Activated CD4-positive, alpha-beta T cell treated with anti-CD3 and anti-CD28 coated beads, Interleukin-2, amount 10 ng/mL, durations not matched to agents 7 days and 5 days (primary cell): ENCODE measurements around the gene PLA2R1. TPM values are rescaled to one million over a fixed set of nuclear protein-coding genes. Genes with fewer than 3 reads are reported as not detected.

ENCODE experiments used
- CTCF ChIA-PET: fragments of 350-600 bp; sonication (Branson Sonifier 250); formaldehyde crosslinking; loops from one replicate; lab custom pipeline; 2021; ENCODE audit warnings: antibody characterized with exemption; lab: Charles Lee
- POLR2A ChIA-PET: fragments of 350-600 bp; sonication (Branson Sonifier 250); formaldehyde crosslinking; loops from one replicate; lab custom pipeline; 2021; ENCODE audit warnings: antibody characterized with exemption; lab: Charles Lee
- DNase-seq: peaks from one replicate; pipeline ENCODE4 v3.0.0-alpha.2; 2020
- H3K27ac Mint-ChIP-seq: one replicate; pipeline ENCODE4 v1.8.0; 2021; ENCODE audit warnings: mild to moderate bottlenecking, moderate library complexity, mixed read lengths
- H3K27me3 Mint-ChIP-seq: one replicate; pipeline ENCODE4 v1.8.0; 2021; ENCODE audit warnings: mixed read lengths
- H3K36me3 Mint-ChIP-seq: one replicate; pipeline ENCODE4 v1.8.0; 2021; ENCODE audit warnings: low read depth, mixed read lengths
- H3K4me1 Mint-ChIP-seq: one replicate; pipeline ENCODE4 v1.8.0; 2021; ENCODE audit warnings: mixed read lengths
- H3K4me3 Mint-ChIP-seq: one replicate; pipeline ENCODE4 v1.8.0; 2021; ENCODE audit warnings: mild to moderate bottlenecking, moderate library complexity, mixed read lengths
- H3K9me3 Mint-ChIP-seq: one replicate; pipeline ENCODE4 v1.8.0; 2021; ENCODE audit warnings: mixed read lengths
- total RNA-seq, 2 experiments: library from RNA; stranded (reverse); gene quantifications; one replicate each; pipeline ENCODE4 v1.2.3, GENCODE V29; 2021

PLA2R1 gene
- total RNA-seq, 2 experiments from 2014 or later, result not detected

GRCh38 chr2:160057356-160057755 is 5.1 kb downstream of the PLA2R1 start:
- Mint-ChIP-seq H3K27me3 (peaks cover 29% of the 10 kb centered on the region), H3K4me1 (peaks cover 1% of the 10 kb centered on the region), H3K36me3 (no peaks in the 10 kb centered on the region), H3K9me3 (no peaks in the 10 kb centered on the region), H3K27ac (no peak overlapping the region), H3K4me3 (no peak overlapping the region)
- ChIA-PET POLR2A (no interaction called here), CTCF (interaction anchor here (0.9 kb wide), 1 partner anchor 9 kb away, joined by 3 read pairs; no protein-coding TSS in a partner anchor)
- no peak for DNase-seq

GRCh38 chr2:160055726-160056108 is 6.7 kb downstream of the PLA2R1 start:
- DNase-seq, result no peak
- Mint-ChIP-seq H3K4me3 (no peak overlapping the region), H3K36me3 (no peaks in the 10 kb centered on the region), H3K4me1 (no peaks in the 10 kb centered on the region), H3K27me3 (peaks cover 33% of the 10 kb centered on the region), H3K9me3 (no peaks in the 10 kb centered on the region), H3K27ac (no peak overlapping the region)
- ChIA-PET CTCF (no interaction called here), POLR2A (no interaction called here)

DNA sequence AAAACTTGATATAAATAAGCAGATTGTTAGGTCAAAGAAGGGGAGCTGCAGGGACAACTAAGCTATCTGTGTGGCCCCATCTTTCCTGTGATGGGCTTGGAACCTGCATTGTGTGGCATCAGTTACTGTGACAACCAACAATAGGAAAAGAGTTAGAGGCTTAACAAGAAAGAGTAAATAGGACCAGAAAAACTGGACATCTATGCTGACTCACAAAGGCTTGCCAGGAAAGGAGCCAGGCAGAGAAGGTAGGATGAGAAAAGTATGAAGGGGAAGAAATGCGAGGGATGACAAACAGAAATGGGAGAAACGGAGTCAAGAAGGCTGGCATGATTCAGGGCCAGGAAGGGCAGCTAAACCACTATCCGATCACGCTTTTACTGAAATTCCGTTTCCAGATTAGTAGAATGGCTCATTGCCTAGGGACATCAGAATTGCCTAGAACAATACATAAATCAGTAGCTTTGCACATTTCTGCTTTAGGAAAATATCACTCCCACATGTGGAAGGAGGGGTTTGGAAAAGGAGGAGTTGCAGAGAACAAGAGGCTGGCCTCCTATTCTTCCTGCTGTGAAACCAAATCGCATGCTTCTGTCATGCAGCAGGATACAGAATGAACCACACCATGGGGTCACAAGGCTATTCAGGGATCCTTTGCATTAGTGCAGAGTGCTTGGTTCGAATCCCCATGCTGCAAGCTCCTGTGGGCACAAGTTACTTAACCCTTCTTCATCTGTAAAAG is 7.3 kb downstream of the PLA2R1 start:
- no peak overlapping the region for H3K27ac Mint-ChIP-seq
- H3K4me3 Mint-ChIP-seq, result no peak overlapping the region
- CTCF ChIA-PET, result no interaction called here
- H3K27me3 Mint-ChIP-seq, result peaks cover 28% of the 10 kb centered on the region
- POLR2A ChIA-PET, result no interaction called here
- no peak for DNase-seq
- H3K4me1 Mint-ChIP-seq, result no peaks in the 10 kb centered on the region
- no peaks in the 10 kb centered on the region for H3K36me3 Mint-ChIP-seq
- H3K9me3 Mint-ChIP-seq, result no peaks in the 10 kb centered on the region

DNA sequence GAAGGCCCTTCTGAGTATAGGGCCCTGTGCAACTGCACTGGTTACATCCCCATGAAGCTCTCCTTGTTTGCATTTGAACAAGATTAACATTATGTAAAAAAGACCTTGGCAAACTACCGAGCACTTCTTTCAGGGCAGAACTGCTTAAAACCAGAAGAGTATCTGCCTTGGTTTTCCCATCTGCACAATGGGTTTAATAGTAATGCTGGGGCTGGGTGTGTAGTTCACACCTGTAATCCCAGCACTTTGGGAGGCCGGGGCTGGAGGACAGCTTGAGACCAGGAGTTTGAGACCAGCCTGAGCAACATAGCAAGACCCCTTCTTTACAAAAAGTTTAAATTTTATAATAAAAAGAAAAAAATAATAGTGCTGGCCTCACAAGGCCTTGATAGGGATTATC is 8.5 kb downstream of the PLA2R1 start:
- H3K4me1 Mint-ChIP-seq, result no peaks in the 10 kb centered on the region
- H3K27me3 Mint-ChIP-seq, result peaks cover 21% of the 10 kb centered on the region
- no peak overlapping the region for H3K27ac Mint-ChIP-seq
- no peaks in the 10 kb centered on the region for H3K36me3 Mint-ChIP-seq
- H3K4me3 Mint-ChIP-seq, result no peak overlapping the region
- no peaks in the 10 kb centered on the region for H3K9me3 Mint-ChIP-seq
- no peak for DNase-seq
- CTCF ChIA-PET, result no interaction called here
- POLR2A ChIA-PET, result no interaction called here

DNA sequence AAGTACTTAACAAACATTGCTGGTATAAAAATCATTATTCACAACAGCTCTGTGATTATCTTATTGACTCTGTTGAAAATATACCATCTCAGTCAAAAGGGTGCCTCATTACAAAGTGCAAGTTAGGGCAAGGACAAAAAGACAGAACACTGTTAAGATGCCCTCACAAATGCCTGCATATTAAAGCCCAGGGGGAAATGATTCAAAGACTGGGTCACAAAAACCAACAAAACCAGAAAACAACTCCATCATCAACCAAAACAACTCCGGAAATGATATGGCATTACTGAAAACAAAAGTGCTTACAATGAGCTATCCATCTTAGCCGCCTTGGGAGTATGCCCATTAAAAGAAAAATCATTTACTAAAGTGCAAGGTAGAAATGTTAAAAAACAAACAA is 9.9 kb downstream of the PLA2R1 start:
- ChIA-PET POLR2A (no interaction called here), CTCF (interaction anchor here (0.6 to 0.8 kb wide), 4 partner anchors 475 to 1251 kb away, joined by 3 to 5 read pairs (median 3); no protein-coding TSS in a partner anchor)
- Mint-ChIP-seq H3K4me1 (no peaks in the 10 kb centered on the region), H3K4me3 (no peak overlapping the region), H3K27me3 (peaks cover 19% of the 10 kb centered on the region), H3K27ac (no peak overlapping the region), H3K9me3 (no peaks in the 10 kb centered on the region), H3K36me3 (no peaks in the 10 kb centered on the region)
- DNase-seq, result no peak

DNA sequence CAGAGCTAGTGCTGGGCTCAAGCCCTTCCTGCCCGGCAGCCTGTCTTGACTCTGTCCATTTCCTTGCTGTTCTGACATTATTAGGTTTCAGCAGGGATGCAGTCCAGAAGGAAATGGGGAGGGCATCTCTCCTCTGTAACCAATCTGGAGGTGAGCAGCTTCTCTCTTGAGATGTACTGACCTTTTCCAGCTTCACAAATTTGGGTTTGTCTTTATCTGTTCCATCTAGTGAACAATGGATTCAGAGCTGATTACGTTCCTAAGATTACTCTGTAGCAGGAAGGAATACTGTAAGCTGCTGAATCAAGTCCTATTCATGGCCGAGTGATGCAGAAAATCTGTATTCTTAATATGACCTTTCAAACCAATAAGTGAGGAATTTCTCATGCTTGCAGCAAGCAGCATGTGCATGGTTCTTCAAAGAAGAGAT is 11.0 kb downstream of the PLA2R1 start:
- H3K9me3 Mint-ChIP-seq, result no peaks in the 10 kb centered on the region
- H3K4me3 Mint-ChIP-seq, result no peak overlapping the region
- DNase-seq, result no peak
- H3K4me1 Mint-ChIP-seq, result no peaks in the 10 kb centered on the region
- no peak overlapping the region for H3K27ac Mint-ChIP-seq
- ChIA-PET CTCF (no interaction called here), POLR2A (no interaction called here)
- peaks cover 19% of the 10 kb centered on the region for H3K27me3 Mint-ChIP-seq
- H3K36me3 Mint-ChIP-seq, result no peaks in the 10 kb centered on the region

DNA sequence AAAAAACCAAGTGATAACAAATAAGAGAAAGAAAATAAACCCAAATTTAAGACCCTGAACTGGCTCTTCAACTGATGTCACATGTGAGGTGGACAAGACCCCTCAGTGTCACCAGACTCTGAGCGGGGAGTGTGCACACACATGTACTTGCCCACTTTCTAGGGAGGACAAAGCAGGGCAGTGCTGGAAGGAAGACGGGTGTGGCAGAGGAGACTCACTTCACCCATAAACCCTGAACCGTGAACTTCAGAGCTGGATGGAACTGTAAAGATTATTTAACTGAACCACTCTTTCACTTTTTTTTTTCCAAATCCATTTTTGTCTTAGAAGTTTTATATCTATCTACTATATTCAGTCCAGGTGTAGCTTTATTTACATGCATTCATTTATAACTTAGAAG is 12.3 kb downstream of the PLA2R1 start:
- H3K4me1 Mint-ChIP-seq, result no peaks in the 10 kb centered on the region
- no peak for DNase-seq
- H3K4me3 Mint-ChIP-seq, result no peak overlapping the region
- H3K27me3 Mint-ChIP-seq, result peaks cover 16% of the 10 kb centered on the region
- no peaks in the 10 kb centered on the region for H3K36me3 Mint-ChIP-seq
- H3K27ac Mint-ChIP-seq, result no peak overlapping the region
- CTCF ChIA-PET, result interaction anchor here (1.5 kb wide), 1 partner anchor 35 kb away, joined by 3 read pairs; no protein-coding TSS in a partner anchor
- POLR2A ChIA-PET, result no interaction called here
- H3K9me3 Mint-ChIP-seq, result no peaks in the 10 kb centered on the region

DNA sequence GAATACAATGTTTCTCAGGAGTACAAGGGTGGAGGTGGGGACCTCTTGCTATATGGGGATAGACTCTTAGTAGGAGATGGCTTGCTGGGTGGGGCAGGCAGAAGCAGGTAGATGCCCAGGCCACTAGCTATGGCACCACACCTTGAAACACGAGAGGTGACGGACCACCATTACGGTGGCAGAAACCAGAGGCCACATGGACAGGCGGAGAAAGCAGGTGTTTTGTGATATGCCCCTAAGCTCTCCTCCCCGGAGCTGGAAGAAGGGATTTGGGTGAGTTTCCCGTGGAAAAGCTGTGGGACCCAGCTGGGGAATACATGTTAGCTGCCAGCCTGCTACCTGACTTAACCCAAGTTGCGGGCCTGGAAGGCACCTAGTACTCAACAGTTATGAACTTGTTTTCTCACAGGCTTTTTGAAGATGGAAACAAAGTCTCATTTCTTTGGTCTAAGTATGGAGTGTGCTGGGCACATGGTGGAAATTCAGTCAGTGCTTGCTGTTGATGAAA is 16.7 kb downstream of the PLA2R1 start:
- ChIA-PET POLR2A (no interaction called here), CTCF (no interaction called here)
- Mint-ChIP-seq H3K4me1 (no peaks in the 10 kb centered on the region), H3K4me3 (no peak overlapping the region), H3K36me3 (no peaks in the 10 kb centered on the region), H3K27me3 (peaks cover 3% of the 10 kb centered on the region), H3K9me3 (no peaks in the 10 kb centered on the region), H3K27ac (no peak overlapping the region)
- DNase-seq, result no peak

GRCh38 chr2:160044728-160045127 is 17.7 kb downstream of the PLA2R1 start:
- Mint-ChIP-seq H3K4me1 (no peaks in the 10 kb centered on the region), H3K27ac (no peak overlapping the region), H3K27me3 (peaks cover 3% of the 10 kb centered on the region), H3K36me3 (no peaks in the 10 kb centered on the region), H3K9me3 (no peaks in the 10 kb centered on the region), H3K4me3 (no peak overlapping the region)
- POLR2A ChIA-PET, result no interaction called here
- CTCF ChIA-PET, result no interaction called here
- DNase-seq, result no peak

DNA sequence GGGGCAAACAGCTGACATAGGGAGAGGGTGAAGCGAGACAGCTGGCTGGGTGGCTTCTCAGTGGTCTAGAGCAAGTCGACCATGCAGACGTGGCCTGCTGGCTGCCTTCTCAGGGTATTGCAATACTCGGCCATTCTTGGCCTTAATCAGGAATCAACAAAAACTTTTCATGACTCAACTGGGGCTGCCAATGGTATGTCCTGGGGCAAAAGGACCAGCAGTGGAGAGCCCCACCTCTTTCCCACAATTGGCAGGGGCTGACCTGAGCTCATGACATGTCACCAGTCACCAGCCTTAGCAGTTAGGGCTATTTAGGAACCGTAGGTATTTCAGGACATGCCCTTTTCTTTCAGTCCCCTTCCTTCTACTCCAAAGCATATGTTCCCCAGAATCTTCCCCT is 19.1 kb downstream of the PLA2R1 start:
- H3K4me1 Mint-ChIP-seq, result no peaks in the 10 kb centered on the region
- no peak for DNase-seq
- CTCF ChIA-PET, result no interaction called here

DNA sequence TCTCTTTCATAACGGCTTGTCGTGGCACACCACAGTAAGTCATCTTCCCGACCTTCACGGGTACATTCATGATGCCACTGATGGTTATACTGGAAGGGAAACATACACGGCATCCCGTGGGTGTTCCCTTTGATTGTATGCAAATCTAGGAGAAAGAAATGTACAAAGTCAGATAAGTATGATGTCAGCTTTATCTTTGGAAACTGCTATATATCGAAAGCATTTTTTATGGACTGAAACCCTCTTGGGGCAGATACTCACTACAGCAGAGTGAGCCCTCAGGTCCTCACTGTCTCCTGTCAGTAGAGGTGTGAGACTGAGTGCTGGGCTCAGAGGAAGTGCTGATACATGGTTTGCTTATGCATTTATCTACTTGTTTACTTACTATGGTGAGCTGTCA is 20.4 kb downstream of the PLA2R1 start:
- DNase-seq, result no peak
- CTCF ChIA-PET, result no interaction called here
- no peak overlapping the region for H3K27ac Mint-ChIP-seq
- no peaks in the 10 kb centered on the region for H3K4me1 Mint-ChIP-seq
- H3K36me3 Mint-ChIP-seq, result no peaks in the 10 kb centered on the region
- peaks cover 3% of the 10 kb centered on the region for H3K27me3 Mint-ChIP-seq
- POLR2A ChIA-PET, result no interaction called here
- H3K9me3 Mint-ChIP-seq, result no peaks in the 10 kb centered on the region
- H3K4me3 Mint-ChIP-seq, result no peak overlapping the region

More for the DNA sequence above, 19.1 kb downstream of the PLA2R1 start:
- Mint-ChIP-seq H3K36me3 (no peaks in the 10 kb centered on the region), H3K9me3 (no peaks in the 10 kb centered on the region), H3K27me3 (peaks cover 3% of the 10 kb centered on the region), H3K27ac (no peak overlapping the region), H3K4me3 (no peak overlapping the region)
- POLR2A ChIA-PET, result no interaction called here

DNA sequence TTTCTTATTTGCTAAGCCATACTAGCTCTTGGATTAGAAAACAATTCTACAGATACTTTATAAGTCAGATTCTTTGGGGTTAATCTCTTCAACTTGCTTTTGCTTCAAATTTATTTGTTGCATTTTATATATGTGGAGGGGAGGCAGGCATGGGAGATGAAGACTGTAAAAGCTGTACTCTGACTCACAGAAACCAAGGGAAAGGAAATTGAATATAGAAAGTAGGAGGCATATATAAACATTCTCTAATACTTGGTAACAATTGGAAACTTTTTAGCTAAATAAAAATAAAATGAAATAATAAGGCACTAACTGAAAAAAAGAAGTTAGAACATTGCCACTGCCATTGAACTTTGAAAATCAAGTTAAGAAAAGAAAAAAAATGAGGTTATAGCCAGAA is 21.3 kb downstream of the PLA2R1 start:
- DNase-seq, result no peak
- Mint-ChIP-seq H3K4me1 (no peaks in the 10 kb centered on the region), H3K27me3 (peaks cover 3% of the 10 kb centered on the region), H3K27ac (no peak overlapping the region), H3K36me3 (no peaks in the 10 kb centered on the region), H3K4me3 (no peak overlapping the region), H3K9me3 (no peaks in the 10 kb centered on the region)
- CTCF ChIA-PET, result no interaction called here
- POLR2A ChIA-PET, result no interaction called here

GRCh38 chr2:160039166-160039903 is 23.1 kb downstream of the PLA2R1 start:
- Mint-ChIP-seq H3K4me3 (no peak overlapping the region), H3K4me1 (no peaks in the 10 kb centered on the region), H3K27me3 (peaks cover 3% of the 10 kb centered on the region), H3K27ac (no peak overlapping the region), H3K36me3 (no peaks in the 10 kb centered on the region), H3K9me3 (no peaks in the 10 kb centered on the region)
- CTCF ChIA-PET, result no interaction called here
- DNase-seq, result no peak
- POLR2A ChIA-PET, result no interaction called here
